ENCODE measurements around the gene INAFM2. TPM values are rescaled to one million over a fixed set of nuclear protein-coding genes. Genes with fewer than 3 reads are reported as not detected.
A peak's percentile ranks its signal among the peaks of the same experiment; 100 is the strongest.

The INAFM2 gene
- total and polyA plus RNA-seq, 10 of the 15 experiments (the other 5 are each of a cell fraction or from before 2014, with no cell fraction given): 0.75 to 8.1 (median 3.9) TPM

GRCh38 chr15:40367686-40368611, 44.5 kb downstream of the INAFM2 start (continued):
- TF ChIP-seq CBX3 (IDR thresholded peaks at IDR 0.05; ENCODE audit: borderline replicate concordance, low read depth) (no peak), FOXK2 (IDR thresholded peaks at IDR 0.05) (no peak), NR2C1 (IDR thresholded peaks at IDR 0.05) (no peak), BRCA1 (IDR thresholded peaks at IDR 0.05; ENCODE audit: low read depth, low read length) (no peak), RB1 (IDR thresholded peaks at IDR 0.05; ENCODE audit: borderline replicate concordance) (peak; percentile 82), RCOR1 (conservative IDR thresholded peaks at IDR 0.05; ENCODE audit: low read depth, low read length) (no peak), ZNF207 (IDR thresholded peaks at IDR 0.05; ENCODE audit: borderline replicate concordance) (no peak), NFYA (IDR thresholded peaks at IDR 0.05; ENCODE audit: borderline replicate concordance, low read depth, low read length) (no peak)

GRCh38 chr15:40368719-40369473, 45.4 kb downstream of the INAFM2 start:
- H3K4me2 ChIP-seq (ENCODE audit: control insufficient read depth, insufficient read depth): no peak overlapping the region
- FAIRE-seq (no peak), ATAC-seq (no peak), DNase-seq (ENCODE audit: low read depth, low spot score) (no peak)
- ChIA-PET SMC1A (ENCODE audit: uncharacterized antibody, unreplicated experiment) (interaction anchor here (1.2 to 2.4 kb wide), 3 partner anchors 23 to 53 kb away, joined by 3 to 8 read pairs (median 4); no protein-coding TSS in a partner anchor), CTCF (interaction anchor here (1.2 to 7.5 kb wide), 10 partner anchors 15 to 54 kb away, joined by 3 to 58 read pairs (median 5); partner anchors contain the start of gene IVD), POLR2A (interaction anchor here (0.5 kb wide), 1 partner anchor 19 kb away, joined by 3 read pairs; no protein-coding TSS in a partner anchor), RAD21 (ENCODE audit: unreplicated experiment) (interaction anchor here (0.8 to 1.4 kb wide), 3 partner anchors 9 to 54 kb away, joined by 3 read pairs; no protein-coding TSS in a partner anchor)
- no peak overlapping the region for H3K4me3 ChIP-seq
- H3K4me1 ChIP-seq (ENCODE audit: control insufficient read depth, insufficient read depth, low read length): peaks cover 8% of the 10 kb centered on the region
- 79% methylated on average over 22 of the region's 24 CpGs for WGBS (ENCODE audit: insufficient coverage, insufficient replicate concordance, low lambda C conversion rate, missing lambda C conversion rate)
- H4K20me1 ChIP-seq (ENCODE audit: control insufficient read depth, insufficient read depth): no peaks in the 10 kb centered on the region
- no peak overlapping the region for H3K27ac ChIP-seq (ENCODE audit: control insufficient read depth, insufficient read depth)
- in situ Hi-C loops (cut with MboI): no loop called here
- H2AFZ ChIP-seq (ENCODE audit: control insufficient read depth, low read depth, low read length): no peak overlapping the region
- intact Hi-C loops (cut with micrococcal nuclease; ENCODE audit: unreplicated experiment): loop anchor here (1.0 kb wide), 1 partner anchor 53 kb away; no protein-coding TSS in a partner anchor
- H3K79me2 ChIP-seq (ENCODE audit: control insufficient read depth, insufficient read depth, low read length): no peaks in the 10 kb centered on the region
- peaks cover 3 to 5% of the 10 kb centered on the region in 2 experiments for H3K27me3 ChIP-seq (replicated peaks in 1 of 2; ENCODE audit: control insufficient read depth in 2 of 2, insufficient read depth in 2 of 2, low read length in 1 of 2)
- BruUV-seq (replicated peaks): no TSS peak
- no peak overlapping the region for H3K9ac ChIP-seq (ENCODE audit: control insufficient read depth, insufficient read depth, low read length)
- H3K36me3 ChIP-seq (ENCODE audit: control insufficient read depth in 2 of 2, insufficient read depth in 2 of 2, low read length in 1 of 2): no peaks in the 10 kb centered on the region
- no peaks in the 10 kb centered on the region for H3K9me3 ChIP-seq (replicated peaks; ENCODE audit: control insufficient read depth, insufficient read depth, low read length)
- TF ChIP-seq IRF3 (IDR thresholded peaks at IDR 0.05): no peak
- TF ChIP-seq NFYB (IDR thresholded peaks at IDR 0.05; ENCODE audit: insufficient read depth, low read depth, low read length): no peak
- TF ChIP-seq SREBF2 (IDR thresholded peaks at IDR 0.05; ENCODE audit: low read length): no peak
- TF ChIP-seq MYB (IDR thresholded peaks at IDR 0.05; ENCODE audit: borderline replicate concordance, low read depth, low read length): no peak
- TF ChIP-seq USF1 (IDR thresholded peaks at IDR 0.05; ENCODE audit: borderline replicate concordance, extremely low read length, insufficient read depth, low read depth, low read length): no peak
- TF ChIP-seq SUZ12 (IDR thresholded peaks at IDR 0.05; ENCODE audit: unreplicated experiment): no peak
- no peak for TF ChIP-seq STAT1 (conservative IDR thresholded peaks at IDR 0.05)
- TF ChIP-seq IKZF1 (conservative IDR thresholded peaks at IDR 0.05): no peak
- TF ChIP-seq SRF (IDR thresholded peaks at IDR 0.05; ENCODE audit: low read depth in 2 of 2, low read length in 2 of 2): no peak
- no peak for TF ChIP-seq TCF3 (IDR thresholded peaks at IDR 0.05; ENCODE audit: borderline replicate concordance, insufficient read depth, low read depth, low read length)
- TF ChIP-seq CEBPB (IDR thresholded peaks at IDR 0.05; ENCODE audit: borderline replicate concordance in 1 of 2, low read depth in 2 of 2, low read length in 2 of 2): no peak
- no peak for TF ChIP-seq SMAD5 (IDR thresholded peaks at IDR 0.05; ENCODE audit: low read depth)
